ENCODE measurements around the gene SOX1. TPM values are rescaled to one million over a fixed set of nuclear protein-coding genes. Genes with fewer than 3 reads are reported as not detected.

SOX1 gene
- not detected for polyA plus RNA-seq (2012; ENCODE audit: insufficient read length, low read depth)

- TF ChIP-seq FOXP2 (optimal IDR thresholded peaks at IDR 0.05; ENCODE audit: borderline replicate concordance, extremely low read depth, extremely low read length, insufficient read depth), result no peak
- TF ChIP-seq SIN3A (IDR thresholded peaks at IDR 0.05; ENCODE audit: borderline replicate concordance, insufficient read depth, low read length), result no peak
- no peak for TF ChIP-seq REST (IDR thresholded peaks at IDR 0.05; ENCODE audit: insufficient read depth in 1 of 2, low read depth in 2 of 2, low read length in 2 of 2)
- no peak for TF ChIP-seq POLR2AphosphoS5 (IDR thresholded peaks at IDR 0.05; ENCODE audit: low read depth, low read length)
- TF ChIP-seq TAF1 (IDR thresholded peaks at IDR 0.05; ENCODE audit: borderline replicate concordance, insufficient read depth, low read length), result no peak
Measured at GRCh38 chr13:112067116-112067741, at the start of gene SOX1. Gene SOX1, plus strand, starts transcription at chr13:112067149. Its CDS starts 510 bp downstream, at chr13:112067659.

GRCh38 chr13:112024577-112024976 lies 42.4 kb upstream of the SOX1 start:
- TF ChIP-seq FOXP2 (optimal IDR thresholded peaks at IDR 0.05; ENCODE audit: borderline replicate concordance, extremely low read depth, extremely low read length, insufficient read depth), result no peak
- TF ChIP-seq REST (IDR thresholded peaks at IDR 0.05; ENCODE audit: insufficient read depth in 1 of 2, low read depth in 2 of 2, low read length in 2 of 2), result no peak
- no peak for TF ChIP-seq SIN3A (IDR thresholded peaks at IDR 0.05; ENCODE audit: borderline replicate concordance, insufficient read depth, low read length)
- TF ChIP-seq POLR2AphosphoS5 (IDR thresholded peaks at IDR 0.05; ENCODE audit: low read depth, low read length), result no peak
- TF ChIP-seq TAF1 (IDR thresholded peaks at IDR 0.05; ENCODE audit: borderline replicate concordance, insufficient read depth, low read length), result no peak

- no peak for TF ChIP-seq TAF1 (IDR thresholded peaks at IDR 0.05; ENCODE audit: borderline replicate concordance, insufficient read depth, low read length)
- no peak for TF ChIP-seq FOXP2 (optimal IDR thresholded peaks at IDR 0.05; ENCODE audit: borderline replicate concordance, extremely low read depth, extremely low read length, insufficient read depth)
- no peak for TF ChIP-seq POLR2AphosphoS5 (IDR thresholded peaks at IDR 0.05; ENCODE audit: low read depth, low read length)
- TF ChIP-seq SIN3A (IDR thresholded peaks at IDR 0.05; ENCODE audit: borderline replicate concordance, insufficient read depth, low read length), result no peak
Measured at GRCh38 chr13:112027250-112027649, 39.7 kb upstream of the SOX1 start.

GRCh38 chr13:112028481-112028880 lies 38.5 kb upstream of the SOX1 start:
- TF ChIP-seq SIN3A (IDR thresholded peaks at IDR 0.05; ENCODE audit: borderline replicate concordance, insufficient read depth, low read length), result no peak
- no peak for TF ChIP-seq REST (IDR thresholded peaks at IDR 0.05; ENCODE audit: insufficient read depth in 1 of 2, low read depth in 2 of 2, low read length in 2 of 2)
- no peak for TF ChIP-seq TAF1 (IDR thresholded peaks at IDR 0.05; ENCODE audit: borderline replicate concordance, insufficient read depth, low read length)
- no peak for TF ChIP-seq FOXP2 (optimal IDR thresholded peaks at IDR 0.05; ENCODE audit: borderline replicate concordance, extremely low read depth, extremely low read length, insufficient read depth)
- no peak for TF ChIP-seq POLR2AphosphoS5 (IDR thresholded peaks at IDR 0.05; ENCODE audit: low read depth, low read length)

GRCh38 chr13:112029143-112029542 lies 37.8 kb upstream of the SOX1 start:
- TF ChIP-seq TAF1 (IDR thresholded peaks at IDR 0.05; ENCODE audit: borderline replicate concordance, insufficient read depth, low read length), result no peak
- no peak for TF ChIP-seq REST (IDR thresholded peaks at IDR 0.05; ENCODE audit: insufficient read depth in 1 of 2, low read depth in 2 of 2, low read length in 2 of 2)
- no peak for TF ChIP-seq POLR2AphosphoS5 (IDR thresholded peaks at IDR 0.05; ENCODE audit: low read depth, low read length)

Data from PFSK-1 (cell line).